HCT116 (cell line): ENCODE results near the gene RTN1. TPM values are rescaled to one million over a fixed set of nuclear protein-coding genes. Genes with fewer than 3 reads are reported as not detected.

Experiments used
- ATAC-seq: fragments of 200-7000 bp; cut with Tn5 transposase; 2 replicates; pipeline ENCODE4 v1.9.1; 2020; ENCODE audit warnings: mild to moderate bottlenecking, moderate library complexity
- BruUV-seq: library from RNA; stranded (reverse); fragments of 400-500 nt; replicated peaks from 2 replicates; lab custom pipeline; 2021; lab: Mats Ljungman, UMichigan
- CTCF ChIA-PET: fragments of 300-600 bp; sonication (Branson Sonifier 250); formaldehyde crosslinking; loops from one replicate; lab custom pipeline; 2021; ENCODE audit warnings: antibody characterized with exemption; lab: Charles Lee
- POLR2A ChIA-PET: fragments of 300-600, 350-600 bp; sonication (Branson Sonifier 250); formaldehyde crosslinking; loops from one replicate; lab custom pipeline; 2021; ENCODE audit warnings: antibody characterized with exemption; lab: Charles Lee
- RAD21 ChIA-PET, 2 experiments: fragments of 300-600 bp; sonication (Branson Sonifier 250); formaldehyde crosslinking; loops; one replicate each; lab custom pipeline; 2023; ENCODE audit warnings: low total read pairs in 2 of 2; ENCODE audit not compliant: uncharacterized antibody in 2 of 2, unreplicated experiment in 2 of 2, low non-redundant PET in 1 of 2; lab: Charles Lee
- DNase-seq: peaks from one replicate; pipeline ENCODE4 v3.0.0-alpha.2; 2010; ENCODE audit warnings: low read depth, low spot score
- H2AFZ ChIP-seq: fragments of 200-600 bp; shearing (Covaris generic), sonication (generic); 2 replicates; pipeline ENCODE4 v1.6.1; 2017; ENCODE audit warnings: low read depth, mixed run types, mixed read lengths, antibody characterized with exemption, low read length; ENCODE audit not compliant: poor library complexity, severe bottlenecking
- H3K27ac ChIP-seq: 2 replicates; pipeline ENCODE4 v1.5.1; 2012; ENCODE audit warnings: low read depth, low read length
- H3K27me3 ChIP-seq: fragments of 200-600 bp; sonication (generic); 2 replicates; pipeline ENCODE4 v1.6.1; 2016; ENCODE audit warnings: mixed run types, low read length, mixed read lengths; ENCODE audit not compliant: insufficient read depth
- H3K36me3 ChIP-seq, 2 experiments: fragments of 200-500 bp in 1 of 2; fragments of 200-600 bp in 1 of 2; sonication (Bioruptor generic) in 1 of 2; sonication (generic) in 1 of 2; 2 replicates each; pipeline versions ENCODE4 v1.5.1 to v1.6.1; 2014 to 2016; ENCODE audit warnings: low read length in 2 of 2, inconsistent platforms in 1 of 2, mixed read lengths in 1 of 2, mixed run types in 1 of 2; ENCODE audit not compliant: insufficient read depth in 2 of 2, control insufficient read depth in 1 of 2
- H3K4me1 ChIP-seq, 2 experiments: fragments of 200-600 bp in 1 of 2; sonication (generic) in 1 of 2; 2 replicates each; pipeline versions ENCODE4 v1.5.1 to v1.6.1; 2012 to 2017; ENCODE audit warnings: low read length in 2 of 2, inconsistent platforms in 1 of 2, mild to moderate bottlenecking in 1 of 2, mixed read lengths in 1 of 2, mixed run types in 1 of 2, moderate library complexity in 1 of 2; ENCODE audit not compliant: insufficient read depth in 2 of 2, control insufficient read depth in 1 of 2
- H3K4me2 ChIP-seq: fragments of 200-600 bp; sonication (generic); 2 replicates; pipeline ENCODE4 v1.6.1; 2017; ENCODE audit warnings: mixed run types, low read length, mixed read lengths
- H3K4me3 ChIP-seq, 2 experiments: fragments of 200-600 bp in 1 of 2; sonication (generic) in 1 of 2; replicated peaks in 1 of 2; 2 replicates each; pipeline ENCODE4 v1.5.1; 2011 to 2016; ENCODE audit warnings: low read length in 2 of 2, control low read depth in 1 of 2, low read depth in 1 of 2, mild to moderate bottlenecking in 1 of 2, mixed read lengths in 1 of 2, mixed run types in 1 of 2
- H3K79me2 ChIP-seq: fragments of 200-600 bp; sonication (generic); 2 replicates; pipeline ENCODE4 v1.6.1; 2017; ENCODE audit warnings: mild to moderate bottlenecking, mixed run types, low read length, moderate library complexity, mixed read lengths; ENCODE audit not compliant: insufficient read depth
- H3K9ac ChIP-seq: fragments of 200-600 bp; sonication (generic); 2 replicates; pipeline ENCODE4 v1.6.1; 2016; ENCODE audit warnings: low read length, mixed read lengths
- H3K9me2 ChIP-seq: fragments of 200-600 bp; sonication (generic), shearing (Covaris generic); 2 replicates; pipeline ENCODE4 v1.6.1; 2017; ENCODE audit warnings: mixed run types, mild to moderate bottlenecking, moderate library complexity; ENCODE audit not compliant: insufficient read depth
- H3K9me3 ChIP-seq, 2 experiments: fragments of 200-500 bp in 1 of 2; fragments of 200-600 bp in 1 of 2; sonication (Bioruptor generic) in 1 of 2; sonication (generic) in 1 of 2; 2 replicates each; pipeline ENCODE4 v1.6.1; 2014 to 2017; ENCODE audit warnings: low read length in 2 of 2, mixed read lengths in 2 of 2, inconsistent platforms in 1 of 2, low read depth in 1 of 2, mild to moderate bottlenecking in 1 of 2, mixed run types in 1 of 2, moderate library complexity in 1 of 2; ENCODE audit not compliant: control insufficient read depth in 1 of 2, insufficient read depth in 1 of 2
- H4K20me1 ChIP-seq: fragments of 200-600 bp; sonication (generic), shearing (Covaris generic); 2 replicates; pipeline ENCODE4 v1.6.1; 2017; ENCODE audit warnings: mixed run types, mild to moderate bottlenecking, moderate library complexity; ENCODE audit not compliant: insufficient read depth
- ATF3 ChIP-seq: IDR thresholded peaks from 2 replicates; pipeline ENCODE4 v1.6.1; 2012
- CBX3 ChIP-seq: IDR thresholded peaks from 2 replicates; pipeline ENCODE4 v1.6.1; 2012; ENCODE audit warnings: low read depth
- CTCF ChIP-seq, 3 experiments: fragments of 200-600 bp in 1 of 3; sonication (generic) in 1 of 3; IDR thresholded peaks in 2 of 3; conservative IDR thresholded peaks in 1 of 3; 2 replicates each; pipeline ENCODE4 v1.5.1; 2012 to 2017; ENCODE audit warnings: low read depth in 2 of 3, low read length in 2 of 3, antibody characterized with exemption in 1 of 3, borderline replicate concordance in 1 of 3, control low read depth in 1 of 3, mild to moderate bottlenecking in 1 of 3, mixed read lengths in 1 of 3, mixed run types in 1 of 3, moderate library complexity in 1 of 3; ENCODE audit not compliant: insufficient read depth in 1 of 3
- EGR1 ChIP-seq: IDR thresholded peaks from 2 replicates; pipeline ENCODE4 v1.6.1; 2012; ENCODE audit warnings: low read depth
- ELF1 ChIP-seq: IDR thresholded peaks from 2 replicates; pipeline ENCODE4 v1.6.1; 2012; ENCODE audit warnings: low read depth, borderline replicate concordance
- EZH2 ChIP-seq: fragments of 200-600 bp; sonication (generic); IDR thresholded peaks from 2 replicates; pipeline ENCODE4 v1.6.1; 2017; ENCODE audit warnings: antibody characterized with exemption, mixed run types
- FOSL1 ChIP-seq: IDR thresholded peaks from 2 replicates; pipeline ENCODE4 v1.6.1; 2012; ENCODE audit warnings: low read depth
- JUND ChIP-seq: IDR thresholded peaks from 2 replicates; pipeline ENCODE4 v1.6.1; 2012
- POLR2A ChIP-seq: IDR thresholded peaks from 2 replicates; pipeline ENCODE4 v1.7.0; 2011; ENCODE audit warnings: borderline replicate concordance; ENCODE audit not compliant: insufficient read depth, insufficient read length; ENCODE audit errors: extremely low read depth
- POLR2AphosphoS5 ChIP-seq: IDR thresholded peaks from 2 replicates; pipeline ENCODE4 v1.6.1; 2011; ENCODE audit warnings: mild to moderate bottlenecking, low read depth, low read length, moderate library complexity
- RAD21 ChIP-seq: IDR thresholded peaks from 2 replicates; pipeline ENCODE4 v1.6.1; 2012; ENCODE audit warnings: low read depth, mild to moderate bottlenecking
- REST ChIP-seq: IDR thresholded peaks from 2 replicates; pipeline ENCODE4 v1.6.1; 2012; ENCODE audit warnings: low read depth
- SIN3A ChIP-seq: IDR thresholded peaks from 2 replicates; pipeline ENCODE4 v1.6.1; 2012; ENCODE audit warnings: low read depth
- SRF ChIP-seq: IDR thresholded peaks from 2 replicates; pipeline ENCODE4 v1.6.1; 2012; ENCODE audit warnings: low read depth
- TCF7L2 ChIP-seq: IDR thresholded peaks from 2 replicates; pipeline ENCODE4 v1.7.0; 2011; ENCODE audit warnings: borderline replicate concordance, inconsistent platforms; ENCODE audit not compliant: insufficient read depth, insufficient read length; ENCODE audit errors: extremely low read depth
- ZBTB33 ChIP-seq: IDR thresholded peaks from 2 replicates; pipeline ENCODE4 v1.6.1; 2011; ENCODE audit warnings: mild to moderate bottlenecking, low read length, moderate library complexity; ENCODE audit not compliant: insufficient replicate concordance; ENCODE audit errors: extremely low read depth
- ZFX ChIP-seq: fragments of 450-650 bp; IDR thresholded peaks from 2 replicates; pipeline ENCODE4 v1.6.1; 2017
- ZNF274 ChIP-seq: fragments of 200-500 bp; sonication (Bioruptor generic); IDR thresholded peaks from 2 replicates; pipeline ENCODE4 v1.6.1; 2014; ENCODE audit warnings: mild to moderate bottlenecking, low read depth, low read length, inconsistent platforms
- intact Hi-C: fragments of 100-400 bp; cut with micrococcal nuclease; formaldehyde crosslinking; loops from 2 replicates; pipeline ENCODE4 v1.10.0; 2022
- total RNA-seq: library from RNA; stranded (reverse); gene quantifications from one replicate; pipeline ENCODE4 v1.2.1, GENCODE V29; 2021; ENCODE audit not compliant: unreplicated experiment

RTN1 gene
- total RNA-seq, 1 experiment from 2014 or later = 0.57 TPM

- Histone ChIP-seq H3K79me2 (no peaks in the 10 kb centered on the region), H3K4me3 (no peak overlapping the region), H3K4me2 (no peak overlapping the region), H3K9ac (no peak overlapping the region), H3K36me3 (no peaks in the 10 kb centered on the region), H3K4me1 (no peaks in the 10 kb centered on the region), H2AFZ (no peak overlapping the region), H3K27ac (no peak overlapping the region), H4K20me1 (no peaks in the 10 kb centered on the region), H3K9me2 (no peaks in the 10 kb centered on the region), H3K27me3 (no peaks in the 10 kb centered on the region), H3K9me3 (no peaks in the 10 kb centered on the region)
- no peak for DNase-seq
- no TSS peak for BruUV-seq
- intact Hi-C loops = no loop called here
- RAD21 ChIA-PET = interaction anchor here in 1 of 2 experiments (0.7 kb wide), 1 partner anchor 75 kb away, joined by 4 read pairs; no protein-coding TSS in a partner anchor
- no peak for TF ChIP-seq TCF7L2
- TF ChIP-seq REST = no peak
- TF ChIP-seq ELF1 = no peak
- TF ChIP-seq POLR2AphosphoS5 = no peak
- TF ChIP-seq FOSL1 = no peak
- TF ChIP-seq JUND = no peak
- no peak for TF ChIP-seq ZNF274
- TF ChIP-seq SIN3A = no peak
- no peak for TF ChIP-seq ATF3
- TF ChIP-seq ZBTB33 = no peak
- no peak for TF ChIP-seq CTCF (IDR thresholded peaks at IDR 0.05 in 2 of 3, conservative IDR thresholded peaks at IDR 0.05 in 1 of 3; ENCODE audit: borderline replicate concordance in 1 of 3, insufficient read depth in 1 of 3, low read depth in 2 of 3, low read length in 2 of 3)
- no peak for TF ChIP-seq EGR1
- TF ChIP-seq SRF = no peak
- no peak for TF ChIP-seq ZFX
- no peak for TF ChIP-seq EZH2
- no peak for TF ChIP-seq CBX3
- no peak for TF ChIP-seq RAD21
- no peak for TF ChIP-seq POLR2A
- CTCF ChIA-PET = no interaction called here
- ATAC-seq = no peak
- POLR2A ChIA-PET = no interaction called here
Observed at GRCh38 chr14:59582161-59582560, 288.4 kb downstream of the RTN1 start.
